HEK293T (cell line): ENCODE results near the gene PPP5C.

Source experiments
- SP1 ChIP-seq: fragments of 450-650 bp; IDR thresholded peaks from 2 replicates; pipeline ENCODE4 v1.6.1; 2017
- SUZ12 ChIP-seq: fragments of 450-650 bp; IDR thresholded peaks from 2 replicates; pipeline ENCODE4 v1.6.1; 2016; ENCODE audit warnings: mild to moderate bottlenecking
- ZNF384 ChIP-seq: fragments of 450-650 bp; IDR thresholded peaks from 2 replicates; pipeline ENCODE4 v1.6.1; 2016

DNA sequence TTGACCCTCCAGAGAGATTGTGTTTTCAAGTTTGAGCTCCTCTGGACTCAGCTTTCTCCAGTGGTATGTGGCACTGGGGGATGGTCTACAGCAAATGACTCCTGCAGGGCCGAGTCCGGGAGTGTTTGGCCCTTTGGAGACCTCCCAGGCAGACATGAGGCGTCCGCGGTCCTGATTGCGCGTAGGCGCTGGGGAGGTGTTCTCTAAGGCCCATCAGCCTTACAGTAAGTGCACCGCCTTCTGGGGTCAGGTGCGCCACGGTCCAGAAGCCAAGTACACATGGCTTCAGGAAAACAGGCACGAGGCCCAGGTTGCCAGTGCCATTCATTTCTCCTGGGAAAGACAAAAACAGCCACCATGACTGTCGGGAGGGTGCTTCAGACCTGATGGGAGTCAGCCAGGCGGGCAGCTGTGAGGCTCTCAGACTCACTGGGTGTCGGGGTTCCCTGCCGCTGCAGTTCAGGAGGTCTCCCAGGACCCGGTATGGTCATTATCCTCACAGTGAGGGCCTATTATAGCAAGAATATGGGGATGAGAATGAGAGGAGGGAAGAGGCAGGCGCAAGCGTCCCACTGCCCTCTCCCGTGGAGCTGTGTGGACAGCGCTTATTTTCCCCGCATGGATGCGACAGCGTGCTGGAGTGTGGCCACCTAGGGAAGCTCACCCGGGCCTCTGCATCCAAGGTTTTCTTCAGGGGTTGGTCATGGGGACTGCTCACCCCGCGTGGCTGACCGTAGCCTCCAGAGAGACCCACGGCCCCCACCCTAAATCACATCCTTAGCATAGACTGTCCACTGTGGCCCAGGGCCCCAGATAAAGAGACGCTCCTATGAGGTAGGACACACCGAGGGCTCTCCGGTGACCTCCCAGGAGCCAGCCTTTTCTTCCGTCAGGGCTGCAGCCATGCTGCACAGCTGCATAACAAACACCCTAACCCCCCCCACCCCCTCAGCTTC lies 44.7 kb downstream of the PPP5C start:
- TF ChIP-seq ZNF384 (no peak), SUZ12 (no peak), SP1 (no peak)
